SK-N-SH treated with all-trans-retinoic acid at 6 μM for 48 hours (cell line): Measurements from ENCODE around the gene KRTAP9-3.
"Not testable (repeated sequence)": the region's sequence is repeated elsewhere in the genome, so short reads cannot be mapped to it uniquely, and the experiment has no call there.

Experiments used
- ATAC-seq: fragments of 200-7000 bp; cut with Tn5 transposase; 3 replicates; pipeline ENCODE4 v1.9.1; 2020; ENCODE audit warnings: mild to moderate bottlenecking, moderate library complexity
- ARNTL ChIP-seq: fragments of 450-650 bp; formaldehyde crosslinking; IDR thresholded peaks from 2 replicates; pipeline ENCODE4 v1.5.0; 2020; ENCODE audit warnings: low read depth, mild to moderate bottlenecking, moderate library complexity, borderline replicate concordance
- BACH2 ChIP-seq: fragments of 250-450 bp; sonication (Bioruptor Pico); IDR thresholded peaks from 2 replicates; pipeline ENCODE4 v1.9.0; 2021; ENCODE audit warnings: mild to moderate bottlenecking, borderline replicate concordance
- CREB5 ChIP-seq: fragments of 250-450 bp; sonication (Bioruptor Pico); IDR thresholded peaks from 2 replicates; pipeline ENCODE4 v1.5.1; 2020; ENCODE audit warnings: low read depth, mild to moderate bottlenecking, moderate library complexity
- CSDC2 ChIP-seq: fragments of 250-450 bp; sonication (Bioruptor Pico); IDR thresholded peaks from 2 replicates; pipeline ENCODE4 v1.5.0; 2020; ENCODE audit warnings: mild to moderate bottlenecking, moderate library complexity
- CSRNP3 ChIP-seq: fragments of 250-450 bp; sonication (Bioruptor Pico); IDR thresholded peaks from 2 replicates; pipeline ENCODE4 v1.5.1; 2021; ENCODE audit warnings: mild to moderate bottlenecking, moderate library complexity
- ESRRG ChIP-seq: fragments of 250-450 bp; sonication (Bioruptor Pico); IDR thresholded peaks from 2 replicates; pipeline ENCODE4 v1.6.1; 2021; ENCODE audit warnings: mild to moderate bottlenecking
- GLIS3 ChIP-seq: fragments of 250-450 bp; sonication (Bioruptor Pico); IDR thresholded peaks from 2 replicates; pipeline ENCODE4 v1.5.0; 2020; ENCODE audit warnings: mild to moderate bottlenecking, moderate library complexity
- OSR1 ChIP-seq: fragments of 250-450 bp; sonication (Bioruptor Pico); IDR thresholded peaks from 2 replicates; pipeline ENCODE4 v1.8.0; 2022; ENCODE audit warnings: moderate library complexity, mild to moderate bottlenecking, inconsistent platforms
- POU6F1 ChIP-seq: fragments of 250-450 bp; sonication (Bioruptor Pico); IDR thresholded peaks from 2 replicates; pipeline ENCODE4 v1.8.0; 2021; ENCODE audit warnings: low read depth, mild to moderate bottlenecking, moderate library complexity, borderline replicate concordance
- PPARA ChIP-seq: fragments of 250-450 bp; sonication (Bioruptor Pico); IDR thresholded peaks from 2 replicates; pipeline ENCODE4 v1.5.0; 2020; ENCODE audit warnings: mild to moderate bottlenecking, borderline replicate concordance
- SNAI2 ChIP-seq: fragments of 250-450 bp; sonication (Bioruptor Pico); IDR thresholded peaks from 2 replicates; pipeline ENCODE4 v1.5.0; 2020; ENCODE audit warnings: mild to moderate bottlenecking, moderate library complexity
- TCF4 ChIP-seq: fragments of 250-450 bp; sonication (Bioruptor Pico); IDR thresholded peaks from 2 replicates; pipeline ENCODE4 v1.8.0; 2021; ENCODE audit warnings: mild to moderate bottlenecking, moderate library complexity, borderline replicate concordance
- TSHZ2 ChIP-seq: fragments of 250-450 bp; sonication (Bioruptor Pico); IDR thresholded peaks from 2 replicates; pipeline ENCODE4 v1.5.0; 2020; ENCODE audit warnings: mild to moderate bottlenecking, moderate library complexity
- ZC3H10 ChIP-seq: fragments of 250-450 bp; sonication (Bioruptor Pico); IDR thresholded peaks from 2 replicates; pipeline ENCODE4 v1.5.1; 2021; ENCODE audit warnings: mild to moderate bottlenecking, moderate library complexity
- ZFP3 ChIP-seq: fragments of 250-450 bp; sonication (Bioruptor Pico); IDR thresholded peaks from 2 replicates; pipeline ENCODE4 v1.5.0; 2020; ENCODE audit warnings: mild to moderate bottlenecking, moderate library complexity
- ZFP30 ChIP-seq: fragments of 450-650 bp; formaldehyde crosslinking; IDR thresholded peaks from 2 replicates; pipeline ENCODE4 v1.5.0; 2022; ENCODE audit warnings: mild to moderate bottlenecking, moderate library complexity
- ZNF565 ChIP-seq: fragments of 450-650 bp; formaldehyde crosslinking; conservative IDR thresholded peaks from 2 replicates; pipeline ENCODE4 v1.5.0; 2020; ENCODE audit warnings: low read depth, mild to moderate bottlenecking, moderate library complexity

KRTAP9-3 gene

GRCh38 chr17:41251261-41251660 is 19.0 kb downstream of the KRTAP9-3 start:
- TF ChIP-seq TSHZ2 (CRISPR knock-in tag) = no peak
- TF ChIP-seq ESRRG (CRISPR knock-in tag) = no peak
- no peak for ATAC-seq

- no peak for ATAC-seq
- no peak for TF ChIP-seq ARNTL
- TF ChIP-seq TSHZ2 (CRISPR knock-in tag) = no peak
- no peak for TF ChIP-seq BACH2 (CRISPR knock-in tag)
- no peak for TF ChIP-seq ZFP3 (CRISPR knock-in tag)
- TF ChIP-seq PPARA = no peak
- TF ChIP-seq POU6F1 (CRISPR knock-in tag) = no peak
- TF ChIP-seq CSRNP3 (CRISPR knock-in tag) = no peak
- TF ChIP-seq ZNF565 (CRISPR knock-in tag) = no peak
- no peak for TF ChIP-seq OSR1
- TF ChIP-seq ZFP30 (CRISPR knock-in tag) = no peak
- TF ChIP-seq, all 23 proteins: peak for 0
Observed at GRCh38 chr17:41254861-41255260, 22.6 kb downstream of the KRTAP9-3 start.

GRCh38 chr17:41255381-41256290 is 23.4 kb downstream of the KRTAP9-3 start, which contains the start of gene KRTAP9-9:
Gene KRTAP9-9 (plus strand): TSS chr17:41255384.
- ATAC-seq = not testable (repeated sequence)

GRCh38 chr17:41256291-41256685 is 24.0 kb downstream of the KRTAP9-3 start:
- no peak for TF ChIP-seq ZFP3 (CRISPR knock-in tag)
- TF ChIP-seq TCF4 (CRISPR knock-in tag) = no peak
- TF ChIP-seq CREB5 (CRISPR knock-in tag) = no peak
- no peak for TF ChIP-seq ARNTL
- no peak for TF ChIP-seq ZNF565 (CRISPR knock-in tag)
- no peak for TF ChIP-seq ESRRG (CRISPR knock-in tag)
- TF ChIP-seq CSDC2 (CRISPR knock-in tag) = no peak
- no peak for TF ChIP-seq ZC3H10 (CRISPR knock-in tag)
- TF ChIP-seq SNAI2 (CRISPR knock-in tag) = no peak
- TF ChIP-seq GLIS3 (CRISPR knock-in tag) = no peak
- TF ChIP-seq CSRNP3 (CRISPR knock-in tag) = no peak

More at GRCh38 chr17:41256291-41256685, 24.0 kb downstream of the KRTAP9-3 start:
- ATAC-seq = no peak
